Caco-2 (cell line): ENCODE results near the gene CCL2. TPM values are rescaled to one million over a fixed set of nuclear protein-coding genes. Genes with fewer than 3 reads are reported as not detected.

Experiments
- BruUV-seq: library from RNA; stranded (reverse); fragments of 400-500 nt; replicated peaks from 2 replicates; lab custom pipeline; 2021; lab: Mats Ljungman, UMichigan
- CTCF ChIA-PET: fragments of 300-600 bp; sonication (Branson Sonifier 250); formaldehyde crosslinking; loops from one replicate; lab custom pipeline; 2022; ENCODE audit warnings: antibody characterized with exemption; lab: Charles Lee
- POLR2A ChIA-PET: fragments of 300-600 bp; sonication (Branson Sonifier 250); formaldehyde crosslinking; loops from one replicate; lab custom pipeline; 2022; ENCODE audit warnings: antibody characterized with exemption; lab: Charles Lee
- DNase-seq, 2 experiments: peaks; one replicate each; pipeline versions ENCODE4 v3.0.0 to v3.0.0-alpha.2; 2020 to 2022
- H3K27me3 ChIP-seq: replicated peaks from 2 replicates; pipeline ENCODE4 v1.6.0; 2011; ENCODE audit warnings: low read length; ENCODE audit not compliant: control insufficient read depth, insufficient read depth
- H3K36me3 ChIP-seq: 2 replicates; pipeline ENCODE4 v1.5.1; 2011; ENCODE audit warnings: low read length; ENCODE audit not compliant: control insufficient read depth, insufficient read depth
- H3K4me1 ChIP-seq: fragments of 250-450 bp; sonication (Bioruptor Pico); 2 replicates; pipeline ENCODE4 v1.5.1; 2020; ENCODE audit warnings: mild to moderate bottlenecking
- H3K4me3 ChIP-seq: 2 replicates; pipeline ENCODE4 v1.5.1; 2011; ENCODE audit warnings: low read depth, mild to moderate bottlenecking, control low read depth, low read length
- H3K9me3 ChIP-seq: fragments of 250-450 bp; sonication (Bioruptor Pico); 2 replicates; pipeline ENCODE4 v1.5.1; 2020; ENCODE audit warnings: mild to moderate bottlenecking, moderate library complexity
- H3K27ac Mint-ChIP-seq: one replicate; pipeline ENCODE4 v1.8.0; 2022; ENCODE audit warnings: mixed read lengths; ENCODE audit not compliant: unreplicated experiment
- H3K27me3 Mint-ChIP-seq: one replicate; pipeline ENCODE4 v1.8.0; 2022; ENCODE audit warnings: mixed read lengths; ENCODE audit not compliant: insufficient read depth, unreplicated experiment
- H3K36me3 Mint-ChIP-seq: one replicate; pipeline ENCODE4 v1.8.0; 2022; ENCODE audit warnings: mild to moderate bottlenecking, mixed read lengths; ENCODE audit not compliant: insufficient read depth, unreplicated experiment
- H3K4me1 Mint-ChIP-seq: one replicate; pipeline ENCODE4 v1.8.0; 2022; ENCODE audit warnings: low read depth, mixed read lengths; ENCODE audit not compliant: unreplicated experiment
- H3K4me3 Mint-ChIP-seq: one replicate; pipeline ENCODE4 v1.8.0; 2022; ENCODE audit warnings: mild to moderate bottlenecking, moderate library complexity, mixed read lengths; ENCODE audit not compliant: unreplicated experiment
- H3K9me3 Mint-ChIP-seq: one replicate; pipeline ENCODE4 v1.8.0; 2022; ENCODE audit warnings: mixed read lengths; ENCODE audit not compliant: unreplicated experiment
- intact Hi-C: fragments of 100-400 bp; cut with micrococcal nuclease; formaldehyde crosslinking; loops from one replicate; pipeline ENCODE4 v1.10.0; 2022; ENCODE audit not compliant: unreplicated experiment
- total RNA-seq: library from RNA; stranded (reverse); gene quantifications from 2 replicates; pipeline ENCODE4 v1.2.3, GENCODE V29; 2022
- TF ChIP-seq, protein P1 (sequence below), 2 experiments: fragments of 200-600 bp in 1 of 2; IDR thresholded peaks; 1 replicate in 1 of 2; 2 replicates in 1 of 2; pipeline versions ENCODE4 v1.5.1 to v1.8.0; 2011 to 2022; ENCODE audit warnings: antibody characterized with exemption in 1 of 2, control low read depth in 1 of 2, inconsistent platforms in 1 of 2, low read depth in 1 of 2, low read length in 1 of 2, mild to moderate bottlenecking in 1 of 2, moderate library complexity in 1 of 2; ENCODE audit not compliant: insufficient read depth in 1 of 2, severe bottlenecking in 1 of 2, unreplicated experiment in 1 of 2

Gene CCL2
- total RNA-seq, 1 experiment from 2014 or later = not detected

DNA sequence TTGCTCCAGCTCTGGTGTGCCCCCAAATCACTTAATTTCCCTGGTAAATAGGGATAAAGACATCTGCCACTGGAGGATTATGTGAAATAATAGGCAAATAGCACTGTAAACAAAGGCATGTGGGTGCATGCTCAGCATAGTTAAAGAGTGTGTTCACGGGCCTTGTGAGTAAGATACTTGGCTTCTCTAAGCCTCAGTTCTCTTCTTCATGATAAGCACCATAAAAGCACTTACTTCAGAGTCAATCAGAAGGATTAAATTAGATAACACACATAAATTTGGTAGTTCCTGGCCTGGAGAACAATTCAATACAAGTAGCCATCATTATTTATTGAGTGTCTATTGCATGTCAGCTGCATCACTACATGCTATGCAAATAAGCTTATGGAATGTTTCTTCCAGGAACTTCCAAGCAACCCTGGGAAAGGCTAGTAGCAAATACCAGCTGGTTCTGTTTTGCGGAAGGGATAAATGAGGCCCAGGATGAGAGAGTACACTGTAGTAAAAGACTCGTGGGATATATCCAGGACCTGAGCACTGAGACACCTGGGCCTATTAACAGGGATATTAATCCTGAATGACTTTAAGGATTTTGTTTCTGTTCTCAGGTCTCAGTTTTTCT, 45.0 kb downstream of the CCL2 start:
- CTCF ChIA-PET = no interaction called here
- H3K27me3 Mint-ChIP-seq = no peaks in the 10 kb centered on the region

DNA sequence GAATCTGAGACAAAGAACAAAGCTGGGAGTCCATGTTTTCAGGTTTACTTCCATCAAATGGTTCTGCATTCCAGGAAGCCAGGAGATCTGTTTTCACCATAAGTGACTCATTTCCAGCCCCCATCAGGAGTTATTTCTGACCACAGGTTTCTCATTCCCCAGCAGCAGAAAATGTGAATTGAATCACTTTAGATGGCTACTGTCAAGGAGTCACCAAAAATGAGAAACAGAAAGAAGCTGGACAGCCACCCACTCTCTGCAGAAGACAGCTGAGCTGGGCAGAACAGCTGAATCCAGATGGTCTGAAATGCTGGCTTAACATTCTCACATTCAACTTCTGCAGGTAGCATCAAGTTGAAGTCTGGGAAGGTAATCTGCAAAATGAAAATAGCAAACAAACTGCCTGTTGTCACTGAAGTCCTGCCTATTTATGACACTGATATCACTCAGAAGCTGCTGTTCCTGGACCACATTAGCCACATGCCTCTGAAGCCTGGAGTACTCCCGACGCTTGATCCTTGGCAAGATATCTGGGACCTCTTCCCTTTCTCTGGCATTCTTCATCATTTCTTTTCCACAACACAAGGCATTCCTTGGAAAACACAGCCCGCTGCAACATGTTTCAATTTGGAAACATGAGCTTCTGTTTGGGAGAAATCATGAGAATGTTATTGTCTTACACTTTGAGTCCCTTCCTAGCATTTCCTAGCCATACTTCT, 45.7 kb downstream of the CCL2 start:
- no peaks in the 10 kb centered on the region for H3K27me3 ChIP-seq
- Mint-ChIP-seq H3K27ac (no peak overlapping the region), H3K9me3 (no peaks in the 10 kb centered on the region), H3K27me3 (no peaks in the 10 kb centered on the region), H3K4me3 (no peak overlapping the region), H3K4me1 (no peaks in the 10 kb centered on the region), H3K36me3 (no peaks in the 10 kb centered on the region)
- H3K36me3 ChIP-seq = no peaks in the 10 kb centered on the region
- ChIA-PET POLR2A (no interaction called here), CTCF (no interaction called here)
- no peak for DNase-seq
- H3K4me3 ChIP-seq = no peak overlapping the region
- H3K9me3 ChIP-seq = no peaks in the 10 kb centered on the region
- TF ChIP-seq, protein P1, sequence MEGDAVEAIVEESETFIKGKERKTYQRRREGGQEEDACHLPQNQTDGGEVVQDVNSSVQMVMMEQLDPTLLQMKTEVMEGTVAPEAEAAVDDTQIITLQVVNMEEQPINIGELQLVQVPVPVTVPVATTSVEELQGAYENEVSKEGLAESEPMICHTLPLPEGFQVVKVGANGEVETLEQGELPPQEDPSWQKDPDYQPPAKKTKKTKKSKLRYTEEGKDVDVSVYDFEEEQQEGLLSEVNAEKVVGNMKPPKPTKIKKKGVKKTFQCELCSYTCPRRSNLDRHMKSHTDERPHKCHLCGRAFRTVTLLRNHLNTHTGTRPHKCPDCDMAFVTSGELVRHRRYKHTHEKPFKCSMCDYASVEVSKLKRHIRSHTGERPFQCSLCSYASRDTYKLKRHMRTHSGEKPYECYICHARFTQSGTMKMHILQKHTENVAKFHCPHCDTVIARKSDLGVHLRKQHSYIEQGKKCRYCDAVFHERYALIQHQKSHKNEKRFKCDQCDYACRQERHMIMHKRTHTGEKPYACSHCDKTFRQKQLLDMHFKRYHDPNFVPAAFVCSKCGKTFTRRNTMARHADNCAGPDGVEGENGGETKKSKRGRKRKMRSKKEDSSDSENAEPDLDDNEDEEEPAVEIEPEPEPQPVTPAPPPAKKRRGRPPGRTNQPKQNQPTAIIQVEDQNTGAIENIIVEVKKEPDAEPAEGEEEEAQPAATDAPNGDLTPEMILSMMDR (IDR thresholded peaks at IDR 0.05; ENCODE audit: insufficient read depth in 1 of 2, low read depth in 1 of 2, low read length in 1 of 2, severe bottlenecking in 1 of 2, unreplicated experiment in 1 of 2) = no peak
- intact Hi-C loops = no loop called here
- H3K4me1 ChIP-seq = no peaks in the 10 kb centered on the region
- no TSS peak for BruUV-seq

More for the DNA sequence above, 45.0 kb downstream of the CCL2 start:
- BruUV-seq = no TSS peak
- Histone ChIP-seq H3K9me3 (no peaks in the 10 kb centered on the region), H3K4me1 (no peaks in the 10 kb centered on the region), H3K36me3 (no peaks in the 10 kb centered on the region), H3K4me3 (no peak overlapping the region), H3K27me3 (no peaks in the 10 kb centered on the region)
- POLR2A ChIA-PET = no interaction called here
- intact Hi-C loops = no loop called here
- Mint-ChIP-seq H3K4me1 (no peaks in the 10 kb centered on the region), H3K9me3 (no peaks in the 10 kb centered on the region), H3K36me3 (no peaks in the 10 kb centered on the region), H3K27ac (no peak overlapping the region), H3K4me3 (no peak overlapping the region)
- TF ChIP-seq, protein P1 (IDR thresholded peaks at IDR 0.05; ENCODE audit: insufficient read depth in 1 of 2, low read depth in 1 of 2, low read length in 1 of 2, severe bottlenecking in 1 of 2, unreplicated experiment in 1 of 2) = no peak
- no peak for DNase-seq

DNA sequence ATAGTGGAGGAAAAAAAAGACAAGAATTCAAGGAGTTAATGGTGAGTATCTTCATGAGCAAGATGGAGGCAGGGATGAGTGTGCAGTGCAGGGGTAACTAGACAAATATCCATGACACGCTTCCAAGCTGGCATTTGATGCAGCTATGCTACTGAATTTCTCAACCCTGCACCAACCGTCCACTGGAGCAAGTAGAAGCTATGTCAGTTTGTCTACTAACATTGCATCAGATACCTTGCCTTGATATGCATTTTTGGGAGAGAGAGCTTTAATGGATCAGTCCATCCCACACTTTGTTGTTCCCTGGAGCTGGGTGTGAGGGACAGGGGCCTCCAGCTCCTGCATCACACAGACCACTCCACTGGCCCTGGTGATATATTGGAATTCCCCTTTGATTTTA, 46.9 kb downstream of the CCL2 start:
- DNase-seq = no peak
- no peaks in the 10 kb centered on the region for H3K36me3 ChIP-seq
- H3K27me3 ChIP-seq = no peaks in the 10 kb centered on the region
- no peak overlapping the region for H3K27ac Mint-ChIP-seq
- TF ChIP-seq, protein P1 (IDR thresholded peaks at IDR 0.05; ENCODE audit: insufficient read depth in 1 of 2, low read depth in 1 of 2, low read length in 1 of 2, severe bottlenecking in 1 of 2, unreplicated experiment in 1 of 2) = no peak
- ChIA-PET CTCF (no interaction called here), POLR2A (no interaction called here)
- no peaks in the 10 kb centered on the region for H3K27me3 Mint-ChIP-seq
- BruUV-seq = no TSS peak
- no peaks in the 10 kb centered on the region for H3K4me1 ChIP-seq
- no peaks in the 10 kb centered on the region for H3K9me3 ChIP-seq
- no peak overlapping the region for H3K4me3 ChIP-seq
- H3K36me3 Mint-ChIP-seq = no peaks in the 10 kb centered on the region
- no peak overlapping the region for H3K4me3 Mint-ChIP-seq
- no peaks in the 10 kb centered on the region for H3K4me1 Mint-ChIP-seq
- intact Hi-C loops = no loop called here
- no peaks in the 10 kb centered on the region for H3K9me3 Mint-ChIP-seq
